Measurements from ENCODE around the gene AMD1.
"Not testable (repeated sequence)": the region's sequence is repeated elsewhere in the genome, so short reads cannot be mapped to it uniquely, and the experiment has no call there.

The AMD1 gene

GRCh38 chr6:110833831-110834230 lies 40.8 kb upstream of the AMD1 start:
- H3K9ac ChIP-seq (ENCODE audit: low read length): no peak overlapping the region
- no peak overlapping the region for H2AK5ac ChIP-seq (ENCODE audit: low read length, severe bottlenecking)
- no peak overlapping the region for H4K91ac ChIP-seq (ENCODE audit: low read length)
- DNase-seq: no peak
- H3K27me3 ChIP-seq (ENCODE audit: control insufficient read depth in 1 of 2, insufficient read depth in 1 of 2, low read length in 2 of 2): no peaks in the 10 kb centered on the region
- H3K27ac ChIP-seq (ENCODE audit: low read length, poor library complexity, severe bottlenecking): no peak overlapping the region
- H2BK15ac ChIP-seq (ENCODE audit: low read depth, poor library complexity, severe bottlenecking): no peak overlapping the region
- no peak overlapping the region for H3K23ac ChIP-seq (ENCODE audit: low read length in 2 of 2)
- H3K4me1 ChIP-seq (ENCODE audit: control insufficient read depth, insufficient read depth, low read depth, low read length): no peaks in the 10 kb centered on the region
- H4K8ac ChIP-seq (ENCODE audit: low read length): no peak overlapping the region
- 96% methylated on average over 4 of the region's 6 CpGs for WGBS
- H3K4me2 ChIP-seq (ENCODE audit: low read length, poor library complexity, severe bottlenecking): no peak overlapping the region
- no peak overlapping the region for H3K4ac ChIP-seq (ENCODE audit: low read depth in 1 of 2, low read length in 2 of 2)
- no peak overlapping the region for H2BK12ac ChIP-seq (ENCODE audit: low read length in 2 of 2)
- no peak overlapping the region for H2BK5ac ChIP-seq (ENCODE audit: low read depth, low read length, poor library complexity, severe bottlenecking)
- no peak overlapping the region for H3K4me3 ChIP-seq (ENCODE audit: insufficient read depth in 1 of 2, low read depth in 1 of 2, low read length in 2 of 2)
- no peaks in the 10 kb centered on the region for H3K36me3 ChIP-seq (ENCODE audit: control insufficient read depth in 1 of 2, insufficient read depth in 2 of 2, low read depth in 1 of 2, low read length in 2 of 2)
- H3K9me3 ChIP-seq (ENCODE audit: control insufficient read depth, low read length): no peaks in the 10 kb centered on the region
- H3K18ac ChIP-seq (ENCODE audit: low read depth in 1 of 2, low read length in 2 of 2): no peak overlapping the region
- H2BK120ac ChIP-seq (ENCODE audit: low read depth, low read length): no peak overlapping the region
- no peak overlapping the region for H3K14ac ChIP-seq (ENCODE audit: low read length in 2 of 2)
- no peaks in the 10 kb centered on the region for H3K79me1 ChIP-seq (replicated peaks; ENCODE audit: low read length, poor library complexity, severe bottlenecking)
- no peak overlapping the region for H2AFZ ChIP-seq (ENCODE audit: low read depth, low read length)

DNA sequence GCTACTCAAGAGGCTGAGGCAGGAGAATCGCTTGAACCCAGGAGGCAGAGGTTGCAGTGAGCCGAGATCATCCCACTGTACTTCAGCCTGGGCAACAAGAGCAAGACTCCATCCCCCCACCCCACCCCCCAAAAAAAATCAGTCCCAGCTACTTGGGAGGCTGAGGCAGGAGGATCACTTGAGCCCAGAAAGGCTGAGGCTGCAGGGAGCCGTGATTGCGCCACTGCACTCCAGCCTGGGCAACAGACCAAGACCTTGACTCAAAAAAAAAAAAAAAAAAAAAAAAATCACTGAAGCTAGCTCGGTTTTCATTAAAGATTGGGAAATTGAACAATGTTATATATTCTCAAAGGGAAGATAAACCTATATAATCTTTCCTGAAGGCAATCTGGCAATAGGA lies 38.8 kb upstream of the AMD1 start:
- not testable (repeated sequence) for H4K8ac ChIP-seq (ENCODE audit: low read length); H3K4ac ChIP-seq (ENCODE audit: low read depth in 1 of 2, low read length in 2 of 2); H3K27ac ChIP-seq (ENCODE audit: low read length, poor library complexity, severe bottlenecking); H3K9me3 ChIP-seq (ENCODE audit: control insufficient read depth, low read length); H3K27me3 ChIP-seq (ENCODE audit: control insufficient read depth in 1 of 2, insufficient read depth in 1 of 2, low read length in 2 of 2); H3K4me3 ChIP-seq (ENCODE audit: insufficient read depth in 1 of 2, low read depth in 1 of 2, low read length in 2 of 2); H4K91ac ChIP-seq (ENCODE audit: low read length); H2AFZ ChIP-seq (ENCODE audit: low read depth, low read length); H3K79me1 ChIP-seq (replicated peaks; ENCODE audit: low read length, poor library complexity, severe bottlenecking); H3K18ac ChIP-seq (ENCODE audit: low read depth in 1 of 2, low read length in 2 of 2); H2BK15ac ChIP-seq (ENCODE audit: low read depth, poor library complexity, severe bottlenecking); DNase-seq; H3K4me1 ChIP-seq (ENCODE audit: control insufficient read depth, insufficient read depth, low read depth, low read length); H2BK120ac ChIP-seq (ENCODE audit: low read depth, low read length); H2BK12ac ChIP-seq (ENCODE audit: low read length in 2 of 2); H3K36me3 ChIP-seq (ENCODE audit: control insufficient read depth in 1 of 2, insufficient read depth in 2 of 2, low read depth in 1 of 2, low read length in 2 of 2); H2AK5ac ChIP-seq (ENCODE audit: low read length, severe bottlenecking); H2BK5ac ChIP-seq (ENCODE audit: low read depth, low read length, poor library complexity, severe bottlenecking); H3K9ac ChIP-seq (ENCODE audit: low read length); H3K23ac ChIP-seq (ENCODE audit: low read length in 2 of 2); H3K14ac ChIP-seq (ENCODE audit: low read length in 2 of 2); H3K4me2 ChIP-seq (ENCODE audit: low read length, poor library complexity, severe bottlenecking)
- WGBS: 96% methylated on average over 4 of the region's 5 CpGs

- H2AK5ac ChIP-seq (ENCODE audit: low read length, severe bottlenecking): no peak overlapping the region
- H3K4ac ChIP-seq (ENCODE audit: low read depth in 1 of 2, low read length in 2 of 2): no peak overlapping the region
- no peak overlapping the region for H4K8ac ChIP-seq (ENCODE audit: low read length)
- no peak overlapping the region for H3K9ac ChIP-seq (ENCODE audit: low read length)
- no peak overlapping the region for H3K4me2 ChIP-seq (ENCODE audit: low read length, poor library complexity, severe bottlenecking)
- no peak overlapping the region for H3K14ac ChIP-seq (ENCODE audit: low read length in 2 of 2)
- no peak overlapping the region for H4K91ac ChIP-seq (ENCODE audit: low read length)
- no peak overlapping the region for H3K18ac ChIP-seq (ENCODE audit: low read depth in 1 of 2, low read length in 2 of 2)
- H2BK15ac ChIP-seq (ENCODE audit: low read depth, poor library complexity, severe bottlenecking): no peak overlapping the region
- H2BK120ac ChIP-seq (ENCODE audit: low read depth, low read length): no peak overlapping the region
- no peaks in the 10 kb centered on the region for H3K9me3 ChIP-seq (ENCODE audit: control insufficient read depth, low read length)
- H3K27me3 ChIP-seq (ENCODE audit: control insufficient read depth in 1 of 2, insufficient read depth in 1 of 2, low read length in 2 of 2): no peaks in the 10 kb centered on the region
- H3K27ac ChIP-seq (ENCODE audit: low read length, poor library complexity, severe bottlenecking): no peak overlapping the region
- H2BK5ac ChIP-seq (ENCODE audit: low read depth, low read length, poor library complexity, severe bottlenecking): no peak overlapping the region
- H3K23ac ChIP-seq (ENCODE audit: low read length in 2 of 2): no peak overlapping the region
- no peak overlapping the region for H2BK12ac ChIP-seq (ENCODE audit: low read length in 2 of 2)
- 88% methylated on average over 4 of the region's 6 CpGs for WGBS
- DNase-seq: no peak
- H3K36me3 ChIP-seq (ENCODE audit: control insufficient read depth in 1 of 2, insufficient read depth in 2 of 2, low read depth in 1 of 2, low read length in 2 of 2): no peaks in the 10 kb centered on the region
- no peaks in the 10 kb centered on the region for H3K79me1 ChIP-seq (replicated peaks; ENCODE audit: low read length, poor library complexity, severe bottlenecking)
- no peak overlapping the region for H3K4me3 ChIP-seq (ENCODE audit: insufficient read depth in 1 of 2, low read depth in 1 of 2, low read length in 2 of 2)
- no peaks in the 10 kb centered on the region for H3K4me1 ChIP-seq (ENCODE audit: control insufficient read depth, insufficient read depth, low read depth, low read length)
- no peak overlapping the region for H2AFZ ChIP-seq (ENCODE audit: low read depth, low read length)
Measured at GRCh38 chr6:110841266-110841665, 33.3 kb upstream of the AMD1 start.

DNA sequence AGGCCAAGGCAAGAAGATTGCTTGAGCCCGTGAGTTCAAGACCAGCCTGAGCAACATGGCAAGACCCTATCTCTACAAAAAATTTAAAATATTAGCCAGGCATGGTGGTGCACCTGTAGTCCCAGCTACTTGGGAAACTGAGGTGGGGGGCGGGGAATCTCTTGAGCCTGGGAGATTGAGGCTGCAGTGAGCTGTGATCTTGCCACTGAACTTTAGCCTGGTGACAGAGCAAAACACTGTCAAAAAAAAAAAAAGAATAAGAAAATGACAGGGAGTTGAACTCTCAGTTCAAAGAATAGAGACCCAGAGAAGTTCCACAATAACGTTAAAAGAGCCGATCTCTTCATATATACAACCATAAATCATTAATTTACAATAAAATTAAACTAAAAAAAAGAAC lies 24.8 kb upstream of the AMD1 start:
- no peak for DNase-seq
- Histone ChIP-seq H3K18ac (ENCODE audit: low read depth in 1 of 2, low read length in 2 of 2) (no peak overlapping the region), H3K27ac (ENCODE audit: low read length, poor library complexity, severe bottlenecking) (no peak overlapping the region), H3K9me3 (ENCODE audit: control insufficient read depth, low read length) (no peaks in the 10 kb centered on the region), H4K91ac (ENCODE audit: low read length) (no peak overlapping the region), H3K4ac (ENCODE audit: low read depth in 1 of 2, low read length in 2 of 2) (no peak overlapping the region), H3K9ac (ENCODE audit: low read length) (no peak overlapping the region), H2BK5ac (ENCODE audit: low read depth, low read length, poor library complexity, severe bottlenecking) (no peak overlapping the region), H3K79me1 (replicated peaks; ENCODE audit: low read length, poor library complexity, severe bottlenecking) (no peaks in the 10 kb centered on the region), H4K8ac (ENCODE audit: low read length) (no peak overlapping the region), H2BK120ac (ENCODE audit: low read depth, low read length) (no peak overlapping the region), H3K14ac (ENCODE audit: low read length in 2 of 2) (no peak overlapping the region), H3K36me3 (ENCODE audit: control insufficient read depth in 1 of 2, insufficient read depth in 2 of 2, low read depth in 1 of 2, low read length in 2 of 2) (no peaks in the 10 kb centered on the region), H3K4me2 (ENCODE audit: low read length, poor library complexity, severe bottlenecking) (no peak overlapping the region), H3K4me1 (ENCODE audit: control insufficient read depth, insufficient read depth, low read depth, low read length) (no peaks in the 10 kb centered on the region), H3K27me3 (ENCODE audit: control insufficient read depth in 1 of 2, insufficient read depth in 1 of 2, low read length in 2 of 2) (no peaks in the 10 kb centered on the region), H2BK12ac (ENCODE audit: low read length in 2 of 2) (no peak overlapping the region), H3K4me3 (ENCODE audit: insufficient read depth in 1 of 2, low read depth in 1 of 2, low read length in 2 of 2) (no peak overlapping the region), H2AFZ (ENCODE audit: low read depth, low read length) (no peak overlapping the region), H2BK15ac (ENCODE audit: low read depth, poor library complexity, severe bottlenecking) (no peak overlapping the region), H2AK5ac (ENCODE audit: low read length, severe bottlenecking) (no peak overlapping the region), H3K23ac (ENCODE audit: low read length in 2 of 2) (no peak overlapping the region)
- WGBS: 86% methylated on average over 3 of the region's 4 CpGs
